PC-3 (cell line): ENCODE data around the gene LAMA3.

ENCODE experiments used
- EZH2 ChIP-seq: fragments of 300-600 bp; sonication (generic); IDR thresholded peaks from one replicate; pipeline ENCODE4 v1.6.1; 2017; ENCODE audit warnings: antibody characterized with exemption, mild to moderate bottlenecking, low read length; ENCODE audit not compliant: unreplicated experiment
- EZH2phosphoT487 ChIP-seq: fragments of 300-600 bp; sonication (generic); IDR thresholded peaks from 2 replicates; pipeline ENCODE4 v1.6.1; 2018; ENCODE audit warnings: mild to moderate bottlenecking, antibody characterized with exemption, low read length, borderline replicate concordance
- TF ChIP-seq, protein P1 (sequence below): fragments of 300-600 bp; sonication (generic); conservative IDR thresholded peaks from 2 replicates; pipeline ENCODE4 v1.5.1; 2017; ENCODE audit warnings: antibody characterized with exemption, low read depth, mild to moderate bottlenecking, low read length

DNA sequence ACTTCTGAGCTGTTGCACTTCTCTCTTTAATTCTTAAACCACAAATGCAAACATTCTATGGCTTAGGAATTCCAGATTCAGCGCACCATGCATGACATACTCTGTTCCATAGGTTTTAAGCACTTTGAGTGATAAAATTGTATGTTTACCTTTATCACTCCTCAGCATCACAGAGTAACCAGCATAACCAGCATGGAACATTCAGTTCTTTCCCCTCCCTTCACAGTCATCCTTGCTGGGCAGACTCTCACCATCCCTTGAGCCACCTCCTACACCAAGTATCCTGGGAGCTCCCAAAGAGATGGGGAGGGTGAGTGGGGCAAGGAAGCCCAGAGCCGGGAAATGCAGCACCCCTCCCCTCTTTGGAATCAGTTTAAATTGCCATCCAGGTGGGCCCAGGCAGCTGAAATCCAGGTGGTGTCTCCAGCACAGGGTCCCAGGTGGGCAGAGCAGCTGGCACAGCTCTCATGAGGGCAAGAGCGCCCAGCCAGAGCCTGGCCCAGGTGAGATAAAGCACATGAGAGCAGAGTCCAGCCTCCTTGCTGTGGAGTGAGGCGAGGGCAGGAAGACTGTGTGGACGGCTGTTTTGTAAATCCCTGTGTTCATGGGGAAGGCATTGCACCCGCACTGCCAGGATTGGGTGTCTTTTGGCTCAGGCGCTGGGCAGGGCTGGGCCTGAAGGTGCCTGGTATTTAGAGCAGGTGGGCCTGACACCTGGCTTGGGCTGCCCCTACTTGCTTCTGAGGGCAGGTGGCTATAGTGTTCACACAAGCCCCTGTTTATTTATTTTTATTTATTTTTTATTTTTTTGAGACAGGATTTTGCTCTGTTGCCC, 36.8 kb downstream of the LAMA3 start:
- TF ChIP-seq, protein P1, sequence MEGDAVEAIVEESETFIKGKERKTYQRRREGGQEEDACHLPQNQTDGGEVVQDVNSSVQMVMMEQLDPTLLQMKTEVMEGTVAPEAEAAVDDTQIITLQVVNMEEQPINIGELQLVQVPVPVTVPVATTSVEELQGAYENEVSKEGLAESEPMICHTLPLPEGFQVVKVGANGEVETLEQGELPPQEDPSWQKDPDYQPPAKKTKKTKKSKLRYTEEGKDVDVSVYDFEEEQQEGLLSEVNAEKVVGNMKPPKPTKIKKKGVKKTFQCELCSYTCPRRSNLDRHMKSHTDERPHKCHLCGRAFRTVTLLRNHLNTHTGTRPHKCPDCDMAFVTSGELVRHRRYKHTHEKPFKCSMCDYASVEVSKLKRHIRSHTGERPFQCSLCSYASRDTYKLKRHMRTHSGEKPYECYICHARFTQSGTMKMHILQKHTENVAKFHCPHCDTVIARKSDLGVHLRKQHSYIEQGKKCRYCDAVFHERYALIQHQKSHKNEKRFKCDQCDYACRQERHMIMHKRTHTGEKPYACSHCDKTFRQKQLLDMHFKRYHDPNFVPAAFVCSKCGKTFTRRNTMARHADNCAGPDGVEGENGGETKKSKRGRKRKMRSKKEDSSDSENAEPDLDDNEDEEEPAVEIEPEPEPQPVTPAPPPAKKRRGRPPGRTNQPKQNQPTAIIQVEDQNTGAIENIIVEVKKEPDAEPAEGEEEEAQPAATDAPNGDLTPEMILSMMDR: no peak
- TF ChIP-seq EZH2phosphoT487: no peak
- TF ChIP-seq EZH2: no peak
